ENCODE results near the gene CERS4. TPM values are rescaled to one million over a fixed set of nuclear protein-coding genes. Genes with fewer than 3 reads are reported as not detected.

CERS4 gene
- total and polyA plus RNA-seq, 2 donors (not counting 1 experiment from before 2014, with no cell fraction given) = 104 to 125 TPM

DNA sequence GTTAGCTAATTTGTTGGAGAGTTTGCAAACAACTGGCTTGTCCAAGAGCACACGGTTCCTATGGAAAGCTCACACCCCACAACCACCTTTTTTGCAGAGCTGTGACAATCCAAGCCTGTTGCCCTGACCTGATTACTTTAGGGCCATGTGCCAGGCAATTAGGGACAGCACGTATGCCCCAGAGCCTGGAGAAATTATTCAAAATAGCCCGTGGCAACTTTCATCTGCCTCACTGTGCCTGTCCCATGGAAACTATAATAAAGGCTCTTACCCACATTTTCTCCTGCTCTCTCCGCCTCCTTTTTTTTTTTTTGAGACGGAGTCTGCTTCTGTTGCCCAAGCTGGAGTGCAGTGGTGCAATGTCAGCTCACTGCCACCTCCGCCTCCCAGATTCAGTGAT, 41.2 kb upstream of the CERS4 start:
- Histone ChIP-seq H3K4me2 (replicated peaks; ENCODE audit: low read depth, low read length, poor library complexity, severe bottlenecking) (no peak overlapping the region), H2AFZ (ENCODE audit: insufficient read depth, low read depth, low read length, poor library complexity, severe bottlenecking) (no peak overlapping the region), H3K9me3 (ENCODE audit: control extremely low read depth in 1 of 3, control insufficient read depth in 2 of 3, insufficient read depth in 1 of 3, low read length in 2 of 3) (no peaks in the 10 kb centered on the region), H3K27ac (ENCODE audit: low read length in 2 of 2) (no peak overlapping the region), H3K4me1 (ENCODE audit: control insufficient read depth in 2 of 2, insufficient read depth in 2 of 2, low read length in 2 of 2) (no peaks in the 10 kb centered on the region), H3K36me3 (replicated peaks in 1 of 2; ENCODE audit: control extremely low read depth in 1 of 2, control insufficient read depth in 1 of 2, extremely low read depth in 1 of 2, insufficient read depth in 2 of 2, low read length in 1 of 2) (no peaks in the 10 kb centered on the region), H4K20me1 (ENCODE audit: control insufficient read depth, insufficient read depth, low read length, poor library complexity, severe bottlenecking) (no peaks in the 10 kb centered on the region), H3K4me3 (ENCODE audit: control extremely low read depth in 1 of 5, extremely low read depth in 1 of 5, insufficient read depth in 1 of 5, low read depth in 2 of 5, low read length in 4 of 5) (no peak overlapping the region), H3K27me3 (replicated peaks in 1 of 4; ENCODE audit: control extremely low read depth in 1 of 4, control insufficient read depth in 3 of 4, insufficient read depth in 4 of 4, low read length in 3 of 4) (no peaks in the 10 kb centered on the region), H3K9ac (ENCODE audit: low read length) (no peak overlapping the region), H3K79me2 (ENCODE audit: control insufficient read depth, insufficient read depth, low read length) (no peaks in the 10 kb centered on the region)
- CTCF ChIA-PET = interaction anchor here (1.0 kb wide), 2 partner anchors 9 to 24 kb away, joined by 3 read pairs; no protein-coding TSS in a partner anchor
- DNase-seq = no peak
- intact Hi-C loops (cut with micrococcal nuclease) = no loop called here
- no peak for TF ChIP-seq EZH2 (IDR thresholded peaks at IDR 0.05; ENCODE audit: borderline replicate concordance, insufficient read depth, low read depth, low read length, poor library complexity, severe bottlenecking)
- TF ChIP-seq, protein P1, sequence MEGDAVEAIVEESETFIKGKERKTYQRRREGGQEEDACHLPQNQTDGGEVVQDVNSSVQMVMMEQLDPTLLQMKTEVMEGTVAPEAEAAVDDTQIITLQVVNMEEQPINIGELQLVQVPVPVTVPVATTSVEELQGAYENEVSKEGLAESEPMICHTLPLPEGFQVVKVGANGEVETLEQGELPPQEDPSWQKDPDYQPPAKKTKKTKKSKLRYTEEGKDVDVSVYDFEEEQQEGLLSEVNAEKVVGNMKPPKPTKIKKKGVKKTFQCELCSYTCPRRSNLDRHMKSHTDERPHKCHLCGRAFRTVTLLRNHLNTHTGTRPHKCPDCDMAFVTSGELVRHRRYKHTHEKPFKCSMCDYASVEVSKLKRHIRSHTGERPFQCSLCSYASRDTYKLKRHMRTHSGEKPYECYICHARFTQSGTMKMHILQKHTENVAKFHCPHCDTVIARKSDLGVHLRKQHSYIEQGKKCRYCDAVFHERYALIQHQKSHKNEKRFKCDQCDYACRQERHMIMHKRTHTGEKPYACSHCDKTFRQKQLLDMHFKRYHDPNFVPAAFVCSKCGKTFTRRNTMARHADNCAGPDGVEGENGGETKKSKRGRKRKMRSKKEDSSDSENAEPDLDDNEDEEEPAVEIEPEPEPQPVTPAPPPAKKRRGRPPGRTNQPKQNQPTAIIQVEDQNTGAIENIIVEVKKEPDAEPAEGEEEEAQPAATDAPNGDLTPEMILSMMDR (IDR thresholded peaks at IDR 0.05) = no peak
- 100% methylated on average over 2 of the region's 6 CpGs for WGBS (ENCODE audit: insufficient coverage)
- ATAC-seq (ENCODE audit: low read depth) = no peak
- Mint-ChIP-seq H3K9me3 (ENCODE audit: insufficient read depth) (no peaks in the 10 kb centered on the region), H3K27ac (no peak overlapping the region), H3K27me3 (no peaks in the 10 kb centered on the region), H3K4me3 (no peak overlapping the region), H3K4me1 (peaks cover 2% of the 10 kb centered on the region)
- POLR2A ChIA-PET = interaction anchor here (0.7 kb wide), 1 partner anchor 83 kb away, joined by 4 read pairs; no protein-coding TSS in a partner anchor

DNA sequence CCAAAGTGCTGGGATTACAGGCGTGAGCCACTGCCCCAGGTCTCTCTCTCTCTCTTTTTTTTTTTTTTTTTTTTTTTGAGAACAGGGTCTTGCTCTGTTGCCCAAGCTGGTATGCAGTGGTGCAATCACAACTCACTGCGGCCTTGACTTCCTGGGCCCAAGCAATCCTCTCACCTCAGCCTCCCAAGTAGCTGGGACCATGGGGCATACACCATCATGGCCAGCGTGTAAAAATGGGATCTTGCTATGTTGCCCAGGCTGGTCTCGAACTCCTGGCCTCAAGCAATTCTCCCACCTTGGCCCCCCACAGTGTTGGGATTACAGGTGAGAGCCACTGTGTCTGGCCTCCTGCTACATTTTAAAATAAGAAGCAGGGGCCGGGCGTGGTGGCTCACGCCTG, 40.6 kb upstream of the CERS4 start:
- Histone ChIP-seq H3K4me2 (replicated peaks; ENCODE audit: low read depth, low read length, poor library complexity, severe bottlenecking) (no peak overlapping the region), H3K4me3 (ENCODE audit: control extremely low read depth in 1 of 5, extremely low read depth in 1 of 5, insufficient read depth in 1 of 5, low read depth in 2 of 5, low read length in 4 of 5) (no peak overlapping the region), H3K27me3 (replicated peaks in 1 of 4; ENCODE audit: control extremely low read depth in 1 of 4, control insufficient read depth in 3 of 4, insufficient read depth in 4 of 4, low read length in 3 of 4) (no peaks in the 10 kb centered on the region), H3K4me1 (ENCODE audit: control insufficient read depth in 2 of 2, insufficient read depth in 2 of 2, low read length in 2 of 2) (no peaks in the 10 kb centered on the region), H4K20me1 (ENCODE audit: control insufficient read depth, insufficient read depth, low read length, poor library complexity, severe bottlenecking) (no peaks in the 10 kb centered on the region), H3K79me2 (ENCODE audit: control insufficient read depth, insufficient read depth, low read length) (no peaks in the 10 kb centered on the region), H3K9me3 (ENCODE audit: control extremely low read depth in 1 of 3, control insufficient read depth in 2 of 3, insufficient read depth in 1 of 3, low read length in 2 of 3) (no peaks in the 10 kb centered on the region), H2AFZ (ENCODE audit: insufficient read depth, low read depth, low read length, poor library complexity, severe bottlenecking) (no peak overlapping the region), H3K9ac (ENCODE audit: low read length) (no peak overlapping the region), H3K27ac (ENCODE audit: low read length in 2 of 2) (no peak overlapping the region), H3K36me3 (replicated peaks in 1 of 2; ENCODE audit: control extremely low read depth in 1 of 2, control insufficient read depth in 1 of 2, extremely low read depth in 1 of 2, insufficient read depth in 2 of 2, low read length in 1 of 2) (no peaks in the 10 kb centered on the region)
- DNase-seq (no peak), ATAC-seq (ENCODE audit: low read depth) (no peak)
- Mint-ChIP-seq H3K4me3 (no peak overlapping the region), H3K27me3 (no peaks in the 10 kb centered on the region), H3K4me1 (no peaks in the 10 kb centered on the region), H3K9me3 (ENCODE audit: insufficient read depth) (no peaks in the 10 kb centered on the region), H3K27ac (no peak overlapping the region)
- intact Hi-C loops (cut with micrococcal nuclease) = no loop called here
- WGBS (ENCODE audit: insufficient coverage) = 87% methylated on average over 6 of the region's 7 CpGs
- TF ChIP-seq EZH2 (IDR thresholded peaks at IDR 0.05; ENCODE audit: borderline replicate concordance, insufficient read depth, low read depth, low read length, poor library complexity, severe bottlenecking) = no peak
- TF ChIP-seq, protein P1 (IDR thresholded peaks at IDR 0.05) = no peak
- ChIA-PET POLR2A (interaction anchor here (0.7 kb wide), 1 partner anchor 83 kb away, joined by 4 read pairs; no protein-coding TSS in a partner anchor), CTCF (interaction anchor here (0.5 to 1.0 kb wide), 3 partner anchors 10 to 314 kb away, joined by 3 read pairs; no protein-coding TSS in a partner anchor)
